GM12874 (cell line): ENCODE measurements around the gene COL16A1.

Experiments
- TF ChIP-seq, protein P1 (sequence below): IDR thresholded peaks from 2 replicates; pipeline ENCODE4 v1.5.1; 2011; ENCODE audit warnings: low read depth, mild to moderate bottlenecking, control low read depth, low read length, moderate library complexity; ENCODE audit not compliant: insufficient read depth

Gene COL16A1

GRCh38 chr1:31731049-31731565 is 27.3 kb upstream of the COL16A1 start:
- TF ChIP-seq, protein P1, sequence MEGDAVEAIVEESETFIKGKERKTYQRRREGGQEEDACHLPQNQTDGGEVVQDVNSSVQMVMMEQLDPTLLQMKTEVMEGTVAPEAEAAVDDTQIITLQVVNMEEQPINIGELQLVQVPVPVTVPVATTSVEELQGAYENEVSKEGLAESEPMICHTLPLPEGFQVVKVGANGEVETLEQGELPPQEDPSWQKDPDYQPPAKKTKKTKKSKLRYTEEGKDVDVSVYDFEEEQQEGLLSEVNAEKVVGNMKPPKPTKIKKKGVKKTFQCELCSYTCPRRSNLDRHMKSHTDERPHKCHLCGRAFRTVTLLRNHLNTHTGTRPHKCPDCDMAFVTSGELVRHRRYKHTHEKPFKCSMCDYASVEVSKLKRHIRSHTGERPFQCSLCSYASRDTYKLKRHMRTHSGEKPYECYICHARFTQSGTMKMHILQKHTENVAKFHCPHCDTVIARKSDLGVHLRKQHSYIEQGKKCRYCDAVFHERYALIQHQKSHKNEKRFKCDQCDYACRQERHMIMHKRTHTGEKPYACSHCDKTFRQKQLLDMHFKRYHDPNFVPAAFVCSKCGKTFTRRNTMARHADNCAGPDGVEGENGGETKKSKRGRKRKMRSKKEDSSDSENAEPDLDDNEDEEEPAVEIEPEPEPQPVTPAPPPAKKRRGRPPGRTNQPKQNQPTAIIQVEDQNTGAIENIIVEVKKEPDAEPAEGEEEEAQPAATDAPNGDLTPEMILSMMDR = no peak

DNA sequence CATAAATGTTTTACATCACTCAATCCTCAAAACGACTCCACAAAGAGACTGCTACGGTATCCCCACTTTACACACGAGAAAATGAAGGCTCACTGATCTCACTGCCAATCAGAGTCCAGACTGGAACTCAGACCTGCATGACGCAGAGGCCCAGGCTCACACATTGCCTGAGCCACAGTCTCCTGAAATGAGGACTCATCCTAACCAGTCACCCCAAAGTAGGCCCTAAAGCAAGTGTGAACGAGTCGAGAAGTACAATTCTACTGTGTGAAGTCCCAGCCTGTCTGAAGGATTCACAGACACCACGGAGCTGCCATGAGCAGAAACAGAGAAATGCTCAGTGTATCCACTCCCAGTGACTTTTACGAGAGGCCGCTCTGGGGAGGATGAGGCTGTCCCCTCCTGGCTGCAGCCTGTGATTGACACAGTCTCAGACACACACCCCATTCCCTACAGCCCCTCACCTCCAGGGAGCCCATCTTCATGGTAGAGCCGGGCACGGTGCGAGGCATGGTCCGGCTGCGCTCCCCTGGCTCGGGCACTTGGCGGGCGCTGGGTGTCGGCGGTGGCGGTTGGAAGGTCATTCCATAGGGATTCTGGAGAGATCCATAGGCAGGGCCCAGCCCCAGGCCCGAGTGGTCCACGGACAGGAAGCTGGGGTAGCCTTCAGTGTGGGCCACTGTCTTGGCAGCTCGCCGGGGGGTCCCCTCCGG is 26.7 kb upstream of the COL16A1 start:
- TF ChIP-seq, protein P1 = no peak

- TF ChIP-seq, protein P1 = no peak
Measured at GRCh38 chr1:31727849-31728248, 24.0 kb upstream of the COL16A1 start.

GRCh38 chr1:31727195-31727594 is 23.4 kb upstream of the COL16A1 start:
- TF ChIP-seq, protein P1 = no peak

DNA sequence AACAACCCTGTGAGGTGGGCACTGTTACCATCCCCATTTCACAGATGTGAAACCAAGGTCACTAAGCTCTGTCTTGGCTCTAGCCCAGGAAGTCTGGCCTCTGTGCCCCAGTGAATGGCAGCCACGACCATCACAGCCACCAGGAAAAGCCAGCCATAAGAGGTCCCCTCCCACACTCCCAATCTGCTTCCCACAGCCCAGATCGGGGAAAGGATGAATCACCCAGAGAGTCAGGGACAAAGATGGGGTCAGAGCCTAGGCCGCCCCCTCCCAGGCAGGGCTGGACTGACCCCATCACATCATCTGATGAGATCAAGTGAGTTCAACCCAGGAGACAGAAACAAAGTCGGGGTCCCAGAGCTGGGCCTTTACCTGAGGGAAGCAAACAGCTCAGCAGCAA is 22.9 kb upstream of the COL16A1 start:
- TF ChIP-seq, protein P1 = no peak

- TF ChIP-seq, protein P1 = no peak
Measured at GRCh38 chr1:31725777-31726535, 22.1 kb upstream of the COL16A1 start.

- TF ChIP-seq, protein P1 = no peak
Measured at GRCh38 chr1:31725134-31725533, 21.3 kb upstream of the COL16A1 start.
